Tibial nerve (tissue), 4 donors: Measurements from ENCODE around the gene ODF2. TPM values are rescaled to one million over a fixed set of nuclear protein-coding genes. Genes with fewer than 3 reads are reported as not detected.

ENCODE experiments used
- DNase-seq, 2 donors: peaks; one replicate each; pipeline ENCODE4 v3.0.0-alpha.2; 2019; ENCODE audit warnings: low spot score in 2 of 2
- H3K27ac ChIP-seq, 4 donors: fragments of 200-600 bp; sonication (generic) in 3 of 4; one replicate each; pipeline ENCODE4 v1.5.1; 2017 to 2019; ENCODE audit warnings: mild to moderate bottlenecking in 1 of 4
- H3K27me3 ChIP-seq, 2 donors: fragments of 200-600 bp; sonication (generic) in 1 of 2; one replicate each; pipeline versions ENCODE4 v1.5.1 to v1.6.0; 2017 to 2019
- H3K36me3 ChIP-seq, 3 donors: fragments of 200-600 bp; sonication (generic); one replicate each; pipeline ENCODE4 v1.5.1; 2018 to 2019
- H3K4me1 ChIP-seq, 4 donors: fragments of 200-600 bp; sonication (generic) in 3 of 4; one replicate each; pipeline ENCODE4 v1.5.1; 2017 to 2019
- H3K4me3 ChIP-seq, 4 donors: fragments of 200-600 bp; sonication (generic) in 3 of 4; one replicate each; pipeline ENCODE4 v1.5.1; 2017 to 2019; ENCODE audit warnings: mild to moderate bottlenecking in 1 of 4, moderate library complexity in 1 of 4
- H3K9me3 ChIP-seq, 4 donors: fragments of 200-600 bp; sonication (generic) in 3 of 4; one replicate each; pipeline ENCODE4 v1.5.1; 2017 to 2019
- EP300 ChIP-seq, 2 donors: sonication (generic); formaldehyde crosslinking; IDR thresholded peaks; one replicate each; pipeline ENCODE4 v1.6.1; 2017; ENCODE audit warnings: antibody characterized with exemption in 2 of 2, mild to moderate bottlenecking in 1 of 2
- POLR2A ChIP-seq, 2 donors: fragments of 450-650 bp; IDR thresholded peaks; one replicate each; pipeline ENCODE4 v1.6.1; 2017; ENCODE audit warnings: antibody characterized with exemption in 2 of 2, mild to moderate bottlenecking in 2 of 2, moderate library complexity in 2 of 2
- WGBS, 2 donors: methylation state at CpG; one replicate each; pipeline ENCODE4 v1.1.5; 2018; 5-methylcytosine and 5-hydroxymethylcytosine counted together
- total RNA-seq, 4 donors: library from RNA; depleted of rRNA; stranded (reverse); fragments of >200 nt; gene quantifications; one replicate each; pipeline ENCODE4 v1.1.0, GENCODE V29; 2016
- TF ChIP-seq, protein P1 (sequence below), 5 experiments: fragments of 200-600 bp in 3 of 5; fragments of 450-650 bp in 2 of 5; sonication (generic) in 3 of 5; IDR thresholded peaks; one replicate each; pipeline ENCODE4 v1.5.1; 2016 to 2019; ENCODE audit warnings: antibody characterized with exemption in 5 of 5, mild to moderate bottlenecking in 3 of 5, moderate library complexity in 2 of 5

Gene ODF2
- total RNA-seq, 4 donors from 2014 or later: 23.2 to 32.7 (median 25.8) TPM

- 63 to 92% methylated on average over 1 of the region's 1 CpG for WGBS, 2 donors
- Histone ChIP-seq H3K36me3 (peaks cover 2 to 98% (median 20%) of the 10 kb centered on the region in 3 donors), H3K4me3 (no peak overlapping the region), H3K27me3 (no peaks in the 10 kb centered on the region), H3K9me3 (no peaks in the 10 kb centered on the region), H3K27ac (no peak overlapping the region), H3K4me1 (no peaks in the 10 kb centered on the region)
- TF ChIP-seq POLR2A (IDR thresholded peaks at IDR 0.05): no peak
- TF ChIP-seq EP300 (IDR thresholded peaks at IDR 0.05): no peak
- TF ChIP-seq, protein P1, sequence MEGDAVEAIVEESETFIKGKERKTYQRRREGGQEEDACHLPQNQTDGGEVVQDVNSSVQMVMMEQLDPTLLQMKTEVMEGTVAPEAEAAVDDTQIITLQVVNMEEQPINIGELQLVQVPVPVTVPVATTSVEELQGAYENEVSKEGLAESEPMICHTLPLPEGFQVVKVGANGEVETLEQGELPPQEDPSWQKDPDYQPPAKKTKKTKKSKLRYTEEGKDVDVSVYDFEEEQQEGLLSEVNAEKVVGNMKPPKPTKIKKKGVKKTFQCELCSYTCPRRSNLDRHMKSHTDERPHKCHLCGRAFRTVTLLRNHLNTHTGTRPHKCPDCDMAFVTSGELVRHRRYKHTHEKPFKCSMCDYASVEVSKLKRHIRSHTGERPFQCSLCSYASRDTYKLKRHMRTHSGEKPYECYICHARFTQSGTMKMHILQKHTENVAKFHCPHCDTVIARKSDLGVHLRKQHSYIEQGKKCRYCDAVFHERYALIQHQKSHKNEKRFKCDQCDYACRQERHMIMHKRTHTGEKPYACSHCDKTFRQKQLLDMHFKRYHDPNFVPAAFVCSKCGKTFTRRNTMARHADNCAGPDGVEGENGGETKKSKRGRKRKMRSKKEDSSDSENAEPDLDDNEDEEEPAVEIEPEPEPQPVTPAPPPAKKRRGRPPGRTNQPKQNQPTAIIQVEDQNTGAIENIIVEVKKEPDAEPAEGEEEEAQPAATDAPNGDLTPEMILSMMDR (IDR thresholded peaks at IDR 0.05): no peak
- no peak for DNase-seq
These were observed 23.5 kb downstream of the ODF2 start for GRCh38 chr9:128479262-128479661.

GRCh38 chr9:128481561-128481960, 25.8 kb downstream of the ODF2 start:
- TF ChIP-seq, protein P1 (IDR thresholded peaks at IDR 0.05): no peak
- no peak for DNase-seq
- no peak overlapping the region for H3K4me3 ChIP-seq
- no peak overlapping the region for H3K27ac ChIP-seq
- WGBS, 2 donors: 95 to 97% methylated on average over 10 of the region's 10 CpGs
- no peaks in the 10 kb centered on the region for H3K9me3 ChIP-seq
- H3K36me3 ChIP-seq: peaks cover 2 to 98% (median 20%) of the 10 kb centered on the region in 3 donors
- H3K27me3 ChIP-seq: no peaks in the 10 kb centered on the region
- H3K4me1 ChIP-seq: no peaks in the 10 kb centered on the region

- DNase-seq: no peak
- H3K36me3 ChIP-seq: peaks cover 2 to 98% (median 16%) of the 10 kb centered on the region in 3 donors
- no peaks in the 10 kb centered on the region for H3K4me1 ChIP-seq
- H3K4me3 ChIP-seq: no peak overlapping the region
- no peak overlapping the region for H3K27ac ChIP-seq
- 95 to 97% methylated on average over 7 of the region's 7 CpGs for WGBS, 2 donors
- no peaks in the 10 kb centered on the region for H3K9me3 ChIP-seq
- TF ChIP-seq POLR2A (IDR thresholded peaks at IDR 0.05) (no peak), EP300 (IDR thresholded peaks at IDR 0.05) (no peak)
- TF ChIP-seq, protein P1 (IDR thresholded peaks at IDR 0.05): no peak
- H3K27me3 ChIP-seq: no peaks in the 10 kb centered on the region
These were observed 26.4 kb downstream of the ODF2 start for GRCh38 chr9:128482186-128482585.

DNA sequence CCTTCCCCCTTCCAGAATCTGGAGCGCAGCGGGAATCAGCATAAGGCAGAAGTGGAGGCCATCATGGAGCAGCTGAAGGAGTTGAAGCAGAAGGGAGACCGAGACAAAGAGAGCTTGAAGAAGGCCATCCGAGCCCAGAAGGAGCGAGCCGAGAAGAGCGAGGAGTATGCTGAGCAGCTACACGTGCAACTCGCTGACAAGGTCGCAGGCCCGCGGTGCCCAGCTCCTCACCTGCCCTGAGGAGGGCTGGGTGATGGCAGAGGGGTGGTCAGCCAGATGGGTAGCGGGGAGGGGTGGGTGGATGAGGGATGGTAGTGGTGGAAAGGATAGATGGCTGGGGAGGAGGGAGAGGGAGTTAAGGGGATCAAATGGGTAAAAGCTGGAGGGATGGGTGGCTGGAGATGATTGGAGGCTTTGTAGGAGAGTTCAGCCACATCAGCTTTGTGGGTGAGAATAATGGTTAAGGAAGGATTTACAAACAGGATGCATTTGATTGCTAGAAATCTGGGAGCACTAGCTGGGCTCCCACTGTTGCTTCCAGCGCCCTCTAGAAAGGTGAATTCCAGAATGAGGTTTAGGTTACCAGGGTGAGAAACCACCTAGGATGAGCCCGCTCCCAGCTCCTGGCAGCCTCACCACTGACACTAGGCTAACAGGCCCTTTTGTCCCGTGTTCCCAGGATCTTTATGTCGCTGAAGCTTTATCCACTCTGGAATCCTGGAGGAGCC, 29.0 kb downstream of the ODF2 start:
- H3K4me3 ChIP-seq: no peak overlapping the region
- H3K27ac ChIP-seq: no peak overlapping the region
- WGBS, 2 donors: 89 to 94% methylated on average over 17 of the region's 17 CpGs
- no peaks in the 10 kb centered on the region for H3K4me1 ChIP-seq
- no peak for DNase-seq
- no peaks in the 10 kb centered on the region for H3K27me3 ChIP-seq
- peaks cover 2 to 98% (median 10%) of the 10 kb centered on the region in 3 donors for H3K36me3 ChIP-seq
- H3K9me3 ChIP-seq: no peaks in the 10 kb centered on the region
- TF ChIP-seq EP300 (IDR thresholded peaks at IDR 0.05) (no peak), POLR2A (IDR thresholded peaks at IDR 0.05) (no peak)
- TF ChIP-seq, protein P1 (IDR thresholded peaks at IDR 0.05): no peak

DNA sequence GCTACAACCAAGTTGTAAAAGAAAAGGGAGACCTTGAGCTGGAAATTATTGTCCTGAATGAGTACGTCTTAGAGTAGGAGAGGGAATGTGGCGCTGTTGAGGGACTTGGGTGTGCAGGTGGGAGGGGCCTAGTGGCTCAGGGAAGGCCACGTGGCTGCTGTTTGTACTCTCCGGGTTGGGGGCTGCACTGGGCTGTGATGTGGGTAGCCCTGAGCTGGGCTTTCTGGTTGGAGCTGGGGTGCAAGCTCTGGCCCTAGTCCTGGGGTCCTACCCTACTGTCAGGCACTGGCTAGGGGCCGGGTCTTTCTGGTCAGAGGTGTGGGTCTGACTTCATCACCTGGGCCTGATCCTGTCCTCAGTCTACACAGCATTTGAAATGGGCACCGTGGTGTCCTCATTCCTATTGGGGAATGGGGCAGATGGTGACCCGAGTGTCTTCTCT, 29.6 kb downstream of the ODF2 start:
- H3K36me3 ChIP-seq: peaks cover 2 to 100% (median 10%) of the 10 kb centered on the region in 3 donors
- TF ChIP-seq, protein P1 (IDR thresholded peaks at IDR 0.05): no peak
- no peak for TF ChIP-seq EP300 (IDR thresholded peaks at IDR 0.05)
- no peak for TF ChIP-seq POLR2A (IDR thresholded peaks at IDR 0.05)
- H3K27ac ChIP-seq: no peak overlapping the region
- no peaks in the 10 kb centered on the region for H3K4me1 ChIP-seq
- DNase-seq: no peak
- no peaks in the 10 kb centered on the region for H3K27me3 ChIP-seq
- no peaks in the 10 kb centered on the region for H3K9me3 ChIP-seq
- 71 to 86% methylated on average over 6 of the region's 7 CpGs for WGBS, 2 donors
- no peak overlapping the region for H3K4me3 ChIP-seq
